GM12891 (cell line): ENCODE data around the gene FOXD1.
A peak's percentile ranks its signal among the peaks of the same experiment; 100 is the strongest.
"Not testable (repeated sequence)": the region's sequence is repeated elsewhere in the genome, so short reads cannot be mapped to it uniquely, and the experiment has no call there.

Experiments
- DNase-seq: peaks from one replicate; pipeline ENCODE4 v3.0.0; 2011; ENCODE audit warnings: low spot score; ENCODE audit not compliant: insufficient read length
- FAIRE-seq: peaks from 2 replicates; lab custom pipeline; 2011; peaks lifted over from hg19 to GRCh38; lab: Jason Lieb, UNC
- PAX5 ChIP-seq: IDR thresholded peaks from 2 replicates; pipeline ENCODE4 v1.6.1; 2011; ENCODE audit warnings: low read length, moderate library complexity, mild to moderate bottlenecking; ENCODE audit not compliant: insufficient read depth, severe bottlenecking
- POLR2A ChIP-seq: IDR thresholded peaks from 2 replicates; pipeline ENCODE4 v1.6.1; 2011; ENCODE audit warnings: low read depth, low read length, control low read depth
- POLR2AphosphoS5 ChIP-seq: IDR thresholded peaks from 2 replicates; pipeline ENCODE4 v1.6.1; 2011; ENCODE audit warnings: low read depth, low read length, control low read depth
- POU2F2 ChIP-seq: IDR thresholded peaks from 2 replicates; pipeline ENCODE4 v1.6.1; 2011; ENCODE audit warnings: low read depth, mild to moderate bottlenecking, control low read depth, low read length, moderate library complexity
- SPI1 ChIP-seq: IDR thresholded peaks from 2 replicates; pipeline ENCODE4 v1.6.1; 2011; ENCODE audit warnings: low read depth, low read length, control low read depth
- TAF1 ChIP-seq: IDR thresholded peaks from 2 replicates; pipeline ENCODE4 v1.6.1; 2011; ENCODE audit warnings: low read depth, low read length, control low read depth

FOXD1 gene

GRCh38 chr5:73487815-73488214 is 39.2 kb upstream of the FOXD1 start:
- DNase-seq (no peak), FAIRE-seq (no peak)
- no peak for TF ChIP-seq TAF1
- no peak for TF ChIP-seq SPI1
- no peak for TF ChIP-seq POLR2AphosphoS5
- TF ChIP-seq POLR2A = no peak
- no peak for TF ChIP-seq POU2F2
- TF ChIP-seq PAX5 = no peak

GRCh38 chr5:73487257-73487656 is 38.7 kb upstream of the FOXD1 start:
- not testable (repeated sequence) for FAIRE-seq, DNase-seq
- TF ChIP-seq SPI1 = peak; percentile 46

- FAIRE-seq (no peak), DNase-seq (no peak)
- TF ChIP-seq POU2F2 (no peak), PAX5 (no peak), POLR2A (no peak), SPI1 (no peak), TAF1 (no peak), POLR2AphosphoS5 (no peak)
These were observed 37.7 kb upstream of the FOXD1 start for GRCh38 chr5:73486119-73486899.

- DNase-seq (no peak), FAIRE-seq (no peak)
- TF ChIP-seq SPI1 = no peak
- TF ChIP-seq POLR2A = no peak
- no peak for TF ChIP-seq POU2F2
- no peak for TF ChIP-seq POLR2AphosphoS5
- TF ChIP-seq PAX5 = no peak
- no peak for TF ChIP-seq TAF1
These were observed 37.1 kb upstream of the FOXD1 start for GRCh38 chr5:73485715-73486114.

GRCh38 chr5:73484511-73484910 is 35.9 kb upstream of the FOXD1 start:
- TF ChIP-seq POLR2A (no peak), POLR2AphosphoS5 (no peak), TAF1 (no peak), POU2F2 (no peak), PAX5 (no peak)
- no peak for FAIRE-seq

GRCh38 chr5:73483676-73484075 is 35.1 kb upstream of the FOXD1 start:
- TF ChIP-seq POLR2A (no peak), TAF1 (no peak), POLR2AphosphoS5 (no peak), PAX5 (no peak), SPI1 (no peak)
- DNase-seq = no peak

More at GRCh38 chr5:73484511-73484910, 35.9 kb upstream of the FOXD1 start:
- no peak for DNase-seq

GRCh38 chr5:73482383-73483136 is 34.0 kb upstream of the FOXD1 start:
- FAIRE-seq = no peak
- no peak for DNase-seq
- no peak for TF ChIP-seq SPI1
- TF ChIP-seq POU2F2 = no peak
- no peak for TF ChIP-seq POLR2A
- no peak for TF ChIP-seq POLR2AphosphoS5
- no peak for TF ChIP-seq PAX5
- TF ChIP-seq TAF1 = no peak

More at GRCh38 chr5:73483676-73484075, 35.1 kb upstream of the FOXD1 start:
- FAIRE-seq = no peak

- FAIRE-seq = no peak
- DNase-seq = no peak
- TF ChIP-seq POLR2A (no peak), PAX5 (no peak), POLR2AphosphoS5 (no peak), POU2F2 (no peak), SPI1 (no peak), TAF1 (no peak)
These were observed 31.9 kb upstream of the FOXD1 start for GRCh38 chr5:73480500-73480899.

- TF ChIP-seq TAF1 (no peak), POU2F2 (no peak), SPI1 (no peak), POLR2A (no peak), POLR2AphosphoS5 (no peak), PAX5 (no peak)
- FAIRE-seq (no peak), DNase-seq (no peak)
These were observed 23.5 kb upstream of the FOXD1 start for GRCh38 chr5:73472116-73472515.
